ENCODE results near the gene TRAK2. TPM values are rescaled to one million over a fixed set of nuclear protein-coding genes. Genes with fewer than 3 reads are reported as not detected.
A peak's percentile ranks its signal among the peaks of the same experiment; 100 is the strongest.

The TRAK2 gene
- total RNA-seq, 1 experiment from 2014 or later, result 30.1 TPM

GRCh38 chr2:201407265-201407664 lies 44.0 kb downstream of the TRAK2 start:
- CTCF ChIA-PET, result no interaction called here
- peak overlapping the region; percentile 38 for H3K4me3 ChIP-seq (ENCODE audit: low read depth, low read length, poor library complexity, severe bottlenecking)
- no peaks in the 10 kb centered on the region for H3K27me3 ChIP-seq (replicated peaks; ENCODE audit: insufficient read depth, low read depth, low read length, poor library complexity)
- H3K27ac ChIP-seq (ENCODE audit: low read depth, low read length, poor library complexity, severe bottlenecking), result peak overlapping the region; percentile 85
- H3K36me3 ChIP-seq (ENCODE audit: insufficient read depth, low read length, poor library complexity, severe bottlenecking), result no peaks in the 10 kb centered on the region
- no peak for TF ChIP-seq EZH2 (IDR thresholded peaks at IDR 0.05; ENCODE audit: borderline replicate concordance, low read depth, low read length, poor library complexity, severe bottlenecking)
- TF ChIP-seq CTCF (conservative IDR thresholded peaks at IDR 0.05; ENCODE audit: low read depth, low read length), result no peak
- H3K4me1 ChIP-seq (ENCODE audit: insufficient read depth, low read length, poor library complexity, severe bottlenecking), result peaks cover 57% of the 10 kb centered on the region
- intact Hi-C loops (cut with micrococcal nuclease; ENCODE audit: unreplicated experiment), result no loop called here
- POLR2A ChIA-PET (ENCODE audit: low non-redundant PET), result no interaction called here
- no peak for DNase-seq (ENCODE audit: low spot score)
- no peaks in the 10 kb centered on the region for H3K9me3 ChIP-seq (ENCODE audit: low read depth, low read length, poor library complexity, severe bottlenecking)
- BruUV-seq (replicated peaks), result no TSS peak

- Histone ChIP-seq H3K9me3 (ENCODE audit: low read depth, low read length, poor library complexity, severe bottlenecking) (no peaks in the 10 kb centered on the region), H3K27me3 (replicated peaks; ENCODE audit: insufficient read depth, low read depth, low read length, poor library complexity) (no peaks in the 10 kb centered on the region), H3K27ac (ENCODE audit: low read depth, low read length, poor library complexity, severe bottlenecking) (peak overlapping the region; percentile 85), H3K4me3 (ENCODE audit: low read depth, low read length, poor library complexity, severe bottlenecking) (peak overlapping the region; percentile 38), H3K36me3 (ENCODE audit: insufficient read depth, low read length, poor library complexity, severe bottlenecking) (no peaks in the 10 kb centered on the region), H3K4me1 (ENCODE audit: insufficient read depth, low read length, poor library complexity, severe bottlenecking) (peaks cover 62% of the 10 kb centered on the region)
- TF ChIP-seq EZH2 (IDR thresholded peaks at IDR 0.05; ENCODE audit: borderline replicate concordance, low read depth, low read length, poor library complexity, severe bottlenecking) (no peak), CTCF (conservative IDR thresholded peaks at IDR 0.05; ENCODE audit: low read depth, low read length) (no peak)
- CTCF ChIA-PET, result no interaction called here
- no TSS peak for BruUV-seq (replicated peaks)
- peak; percentile 80 for DNase-seq (ENCODE audit: low spot score)
- intact Hi-C loops (cut with micrococcal nuclease; ENCODE audit: unreplicated experiment), result no loop called here
- POLR2A ChIA-PET (ENCODE audit: low non-redundant PET), result no interaction called here
Observed at GRCh38 chr2:201406077-201406662, 45.1 kb downstream of the TRAK2 start.

GRCh38 chr2:201404699-201405280 lies 46.5 kb downstream of the TRAK2 start:
- no peak for DNase-seq (ENCODE audit: low spot score)
- intact Hi-C loops (cut with micrococcal nuclease; ENCODE audit: unreplicated experiment), result no loop called here
- TF ChIP-seq CTCF (conservative IDR thresholded peaks at IDR 0.05; ENCODE audit: low read depth, low read length) (no peak), EZH2 (IDR thresholded peaks at IDR 0.05; ENCODE audit: borderline replicate concordance, low read depth, low read length, poor library complexity, severe bottlenecking) (no peak)
- no peaks in the 10 kb centered on the region for H3K9me3 ChIP-seq (ENCODE audit: low read depth, low read length, poor library complexity, severe bottlenecking)
- H3K4me3 ChIP-seq (ENCODE audit: low read depth, low read length, poor library complexity, severe bottlenecking), result peak overlapping the region; percentile 17
- peak overlapping the region; percentile 60 for H3K27ac ChIP-seq (ENCODE audit: low read depth, low read length, poor library complexity, severe bottlenecking)
- BruUV-seq (replicated peaks), result no TSS peak
- CTCF ChIA-PET, result no interaction called here
- H3K36me3 ChIP-seq (ENCODE audit: insufficient read depth, low read length, poor library complexity, severe bottlenecking), result no peaks in the 10 kb centered on the region
- no peaks in the 10 kb centered on the region for H3K27me3 ChIP-seq (replicated peaks; ENCODE audit: insufficient read depth, low read depth, low read length, poor library complexity)
- POLR2A ChIA-PET (ENCODE audit: low non-redundant PET), result no interaction called here
- peaks cover 65% of the 10 kb centered on the region for H3K4me1 ChIP-seq (ENCODE audit: insufficient read depth, low read length, poor library complexity, severe bottlenecking)
